ENCODE measurements around the gene GAPVD1. TPM values are rescaled to one million over a fixed set of nuclear protein-coding genes. Genes with fewer than 3 reads are reported as not detected.

The GAPVD1 gene
- total RNA-seq, 1 donor from 2014 or later = 33.4 TPM

DNA sequence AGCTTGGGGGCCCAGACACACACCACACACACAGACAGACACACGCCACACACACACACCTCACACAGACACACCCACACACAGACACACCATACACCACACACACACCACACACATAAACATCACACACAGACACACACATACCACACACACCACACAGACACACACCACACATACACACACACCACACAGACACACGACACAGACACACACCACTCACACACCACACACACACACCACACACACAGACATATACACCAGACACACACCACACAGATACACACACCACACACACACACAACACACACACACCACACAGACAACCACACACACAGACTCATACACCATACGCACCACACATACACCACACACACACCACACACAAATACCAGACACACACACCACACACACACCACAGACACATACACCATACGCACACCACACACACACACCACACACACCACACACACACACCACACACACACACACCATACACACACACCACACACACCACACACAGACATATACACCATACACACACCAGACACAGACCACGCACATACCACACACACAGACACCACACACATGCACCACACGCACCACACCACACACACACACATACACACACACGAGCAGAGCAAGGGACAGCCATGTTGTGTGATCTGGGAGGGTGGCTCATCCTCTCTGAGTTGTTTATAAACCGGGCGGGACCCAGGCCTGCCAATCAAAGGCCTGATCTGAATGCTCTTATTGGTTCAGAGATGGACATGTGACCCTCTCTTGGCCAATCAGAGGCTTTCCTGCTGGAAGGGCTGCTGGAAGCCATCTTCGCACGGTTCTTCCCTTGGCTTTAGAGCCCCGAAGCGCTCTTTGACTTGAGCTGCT, 148.3 kb downstream of the GAPVD1 start:
- no peak overlapping the region for H3K4me3 ChIP-seq
- TF ChIP-seq, protein P1, sequence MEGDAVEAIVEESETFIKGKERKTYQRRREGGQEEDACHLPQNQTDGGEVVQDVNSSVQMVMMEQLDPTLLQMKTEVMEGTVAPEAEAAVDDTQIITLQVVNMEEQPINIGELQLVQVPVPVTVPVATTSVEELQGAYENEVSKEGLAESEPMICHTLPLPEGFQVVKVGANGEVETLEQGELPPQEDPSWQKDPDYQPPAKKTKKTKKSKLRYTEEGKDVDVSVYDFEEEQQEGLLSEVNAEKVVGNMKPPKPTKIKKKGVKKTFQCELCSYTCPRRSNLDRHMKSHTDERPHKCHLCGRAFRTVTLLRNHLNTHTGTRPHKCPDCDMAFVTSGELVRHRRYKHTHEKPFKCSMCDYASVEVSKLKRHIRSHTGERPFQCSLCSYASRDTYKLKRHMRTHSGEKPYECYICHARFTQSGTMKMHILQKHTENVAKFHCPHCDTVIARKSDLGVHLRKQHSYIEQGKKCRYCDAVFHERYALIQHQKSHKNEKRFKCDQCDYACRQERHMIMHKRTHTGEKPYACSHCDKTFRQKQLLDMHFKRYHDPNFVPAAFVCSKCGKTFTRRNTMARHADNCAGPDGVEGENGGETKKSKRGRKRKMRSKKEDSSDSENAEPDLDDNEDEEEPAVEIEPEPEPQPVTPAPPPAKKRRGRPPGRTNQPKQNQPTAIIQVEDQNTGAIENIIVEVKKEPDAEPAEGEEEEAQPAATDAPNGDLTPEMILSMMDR (IDR thresholded peaks at IDR 0.05; ENCODE audit: borderline replicate concordance) = no peak
- no peak for DNase-seq
- H3K27ac ChIP-seq (replicated peaks) = no peak overlapping the region
- no peaks in the 10 kb centered on the region for H3K9me3 ChIP-seq (replicated peaks)
- H3K27me3 ChIP-seq (ENCODE audit: low read depth) = peaks cover 7% of the 10 kb centered on the region
- H3K36me3 ChIP-seq = no peaks in the 10 kb centered on the region
- H3K4me1 ChIP-seq = peaks cover 12% of the 10 kb centered on the region
- intact Hi-C loops (cut with micrococcal nuclease) = loop anchor here (5.0 kb wide), 1 partner anchor 222 kb away; no protein-coding TSS in a partner anchor

DNA sequence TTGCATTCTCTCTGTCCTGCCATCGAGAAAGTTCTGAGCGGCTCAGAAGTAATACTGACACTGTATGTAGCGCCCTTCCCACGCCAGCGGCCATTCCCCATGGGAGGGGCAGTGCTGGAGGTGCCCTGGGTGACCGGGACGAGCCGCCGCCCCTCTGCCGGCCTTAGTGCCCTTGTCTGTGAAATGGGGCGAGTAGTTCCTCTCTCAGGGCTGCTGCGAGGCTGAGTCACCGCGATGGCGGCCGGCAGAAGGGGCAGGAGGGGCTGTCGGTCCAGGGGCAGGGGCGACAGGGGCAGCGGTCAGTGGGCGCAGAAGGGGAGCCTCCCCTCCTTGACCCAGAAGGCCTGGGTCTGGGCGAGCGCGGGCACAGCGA, 148.9 kb downstream of the GAPVD1 start:
- intact Hi-C loops (cut with micrococcal nuclease) = no loop called here

DNA sequence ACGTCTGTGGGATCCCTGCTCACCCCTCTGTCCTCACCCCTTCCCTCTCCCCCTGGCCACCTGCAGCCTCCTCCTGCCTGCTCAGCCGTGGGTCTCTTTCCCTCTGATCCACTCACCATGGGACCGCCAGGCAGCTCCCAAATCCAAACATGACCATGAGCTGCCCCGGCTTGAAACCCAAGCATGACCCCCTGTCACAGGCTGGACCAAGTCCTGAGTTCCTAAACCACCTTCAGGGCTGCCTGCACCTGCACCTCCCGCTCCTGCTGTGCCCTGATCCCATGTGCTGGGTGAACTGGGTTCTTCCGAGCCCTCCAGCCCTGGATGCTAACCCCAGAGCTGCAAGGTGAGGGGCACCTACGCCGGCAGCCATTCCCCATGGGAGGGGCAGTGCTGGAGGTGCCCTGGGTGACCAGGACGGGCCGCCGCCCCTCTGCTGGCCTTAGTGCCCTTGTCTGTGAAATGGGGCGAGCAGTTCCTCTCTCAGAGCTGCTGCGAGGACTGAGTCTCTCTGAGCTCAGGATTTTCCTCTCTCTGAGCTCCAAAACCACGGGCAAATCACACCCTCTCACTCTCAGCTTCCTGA, 149.6 kb downstream of the GAPVD1 start:
- H3K9me3 ChIP-seq (replicated peaks) = no peaks in the 10 kb centered on the region
- H3K27me3 ChIP-seq (ENCODE audit: low read depth) = peaks cover 7% of the 10 kb centered on the region
- no peak for DNase-seq
- no peak overlapping the region for H3K4me3 ChIP-seq
- intact Hi-C loops (cut with micrococcal nuclease) = no loop called here
- peaks cover 12% of the 10 kb centered on the region for H3K4me1 ChIP-seq
- H3K36me3 ChIP-seq = no peaks in the 10 kb centered on the region
- no peak overlapping the region for H3K27ac ChIP-seq (replicated peaks)
- TF ChIP-seq, protein P1 (IDR thresholded peaks at IDR 0.05; ENCODE audit: borderline replicate concordance) = no peak

More for the DNA sequence above, 148.9 kb downstream of the GAPVD1 start:
- H3K27me3 ChIP-seq (ENCODE audit: low read depth) = peaks cover 7% of the 10 kb centered on the region
- peaks cover 12% of the 10 kb centered on the region for H3K4me1 ChIP-seq
- DNase-seq = no peak
- no peaks in the 10 kb centered on the region for H3K9me3 ChIP-seq (replicated peaks)
- H3K27ac ChIP-seq (replicated peaks) = no peak overlapping the region
- TF ChIP-seq, protein P1 (IDR thresholded peaks at IDR 0.05; ENCODE audit: borderline replicate concordance) = no peak
- no peaks in the 10 kb centered on the region for H3K36me3 ChIP-seq
- H3K4me3 ChIP-seq = no peak overlapping the region

DNA sequence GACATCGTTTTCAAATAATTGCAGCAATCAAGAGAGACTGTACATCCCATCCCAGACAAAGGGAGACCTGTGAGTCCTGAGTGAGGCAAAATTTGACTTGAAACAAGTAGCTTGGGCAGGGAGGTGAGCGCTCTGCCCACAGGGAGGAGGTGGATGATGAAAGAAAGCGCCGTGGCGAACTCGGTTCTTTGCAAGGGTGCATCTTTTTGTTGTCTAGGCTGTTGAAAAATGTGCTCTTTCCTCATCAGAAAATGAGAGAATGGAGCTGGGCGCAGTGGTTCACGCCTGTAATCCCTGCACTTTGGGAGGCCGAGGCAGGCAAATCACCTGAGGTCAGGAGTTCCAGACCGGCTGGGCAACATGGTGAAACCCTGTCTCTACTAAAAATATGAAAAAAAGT, 150.5 kb downstream of the GAPVD1 start:
- H3K27ac ChIP-seq (replicated peaks) = no peak overlapping the region
- TF ChIP-seq, protein P1 (IDR thresholded peaks at IDR 0.05; ENCODE audit: borderline replicate concordance) = no peak
- no peaks in the 10 kb centered on the region for H3K9me3 ChIP-seq (replicated peaks)
- no peak for DNase-seq
- H3K27me3 ChIP-seq (ENCODE audit: low read depth) = peaks cover under 1% of the 10 kb centered on the region
- H3K36me3 ChIP-seq = no peaks in the 10 kb centered on the region
- H3K4me1 ChIP-seq = peaks cover 12% of the 10 kb centered on the region
- intact Hi-C loops (cut with micrococcal nuclease) = no loop called here
- H3K4me3 ChIP-seq = no peak overlapping the region

DNA sequence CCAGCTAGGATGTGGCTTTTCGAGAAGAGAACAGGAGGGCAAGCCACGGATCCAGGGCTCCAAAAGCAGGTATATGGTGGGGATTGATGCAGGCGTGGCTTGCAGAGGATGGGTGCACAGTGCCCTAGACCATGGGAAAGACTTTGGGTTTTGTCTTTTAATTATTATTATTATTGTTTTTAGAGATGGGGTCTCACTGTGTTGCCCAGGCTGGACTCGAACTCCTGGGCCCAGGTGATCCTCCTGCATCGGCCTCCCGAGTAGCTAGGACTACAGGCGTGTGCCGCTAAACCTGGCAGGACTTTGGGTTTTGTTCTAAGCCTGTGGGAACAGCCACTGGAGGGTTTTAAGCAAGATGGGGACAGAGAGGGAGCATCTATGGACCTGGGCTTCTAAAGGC, 152.0 kb downstream of the GAPVD1 start:
- H3K9me3 ChIP-seq (replicated peaks) = no peaks in the 10 kb centered on the region
- no peaks in the 10 kb centered on the region for H3K36me3 ChIP-seq
- DNase-seq = no peak
- intact Hi-C loops (cut with micrococcal nuclease) = no loop called here
- H3K4me1 ChIP-seq = peaks cover 1% of the 10 kb centered on the region
- no peak overlapping the region for H3K4me3 ChIP-seq
- no peaks in the 10 kb centered on the region for H3K27me3 ChIP-seq (ENCODE audit: low read depth)
- TF ChIP-seq, protein P1 (IDR thresholded peaks at IDR 0.05; ENCODE audit: borderline replicate concordance) = no peak
- H3K27ac ChIP-seq (replicated peaks) = no peak overlapping the region
